HEK293 (cell line): ENCODE results near the gene FAM184A.

ENCODE experiments used
- CTCF ChIP-seq: fragments of 450-650 bp; formaldehyde crosslinking; IDR thresholded peaks from 2 replicates; pipeline ENCODE4 v1.5.1; 2016; ENCODE audit warnings: missing biosample characterization, missing genetic modification characterization
- ELK4 ChIP-seq: IDR thresholded peaks from 2 replicates; pipeline ENCODE4 v1.6.1; 2011; ENCODE audit warnings: mild to moderate bottlenecking, low read depth, low read length, borderline replicate concordance
- KLF1 ChIP-seq: fragments of 450-650 bp; formaldehyde crosslinking; IDR thresholded peaks from 2 replicates; pipeline ENCODE4 v1.5.1; 2016; ENCODE audit warnings: missing biosample characterization, missing genetic modification characterization
- MZF1 ChIP-seq: fragments of 450-650 bp; formaldehyde crosslinking; IDR thresholded peaks from 2 replicates; pipeline ENCODE4 v1.5.1; 2017; ENCODE audit warnings: missing biosample characterization, missing genetic modification characterization, borderline replicate concordance
- RBAK ChIP-seq: fragments of 450-650 bp; formaldehyde crosslinking; IDR thresholded peaks from 2 replicates; pipeline ENCODE4 v1.5.1; 2016; ENCODE audit warnings: missing biosample characterization, missing genetic modification characterization
- YY1 ChIP-seq: fragments of 450-650 bp; formaldehyde crosslinking; IDR thresholded peaks from 2 replicates; pipeline ENCODE4 v1.5.1; 2018; ENCODE audit warnings: missing biosample characterization, missing genetic modification characterization
- ZBTB11 ChIP-seq: fragments of 450-650 bp; formaldehyde crosslinking; conservative IDR thresholded peaks from 2 replicates; pipeline ENCODE4 v1.5.1; 2016; ENCODE audit warnings: low read depth, missing biosample characterization, missing genetic modification characterization
- ZBTB21 ChIP-seq: fragments of 450-650 bp; formaldehyde crosslinking; IDR thresholded peaks from 2 replicates; pipeline ENCODE4 v1.5.1; 2017; ENCODE audit warnings: missing biosample characterization, missing genetic modification characterization
- ZNF138 ChIP-seq: fragments of 450-650 bp; formaldehyde crosslinking; IDR thresholded peaks from 2 replicates; pipeline ENCODE4 v1.5.1; 2016; ENCODE audit warnings: missing biosample characterization, missing genetic modification characterization, borderline replicate concordance
- ZNF341 ChIP-seq: fragments of 450-650 bp; formaldehyde crosslinking; IDR thresholded peaks from 2 replicates; pipeline ENCODE4; 2016; ENCODE audit warnings: low read depth, missing biosample characterization, missing genetic modification characterization
- ZNF660 ChIP-seq: fragments of 450-650 bp; IDR thresholded peaks from 2 replicates; pipeline ENCODE4 v1.5.1; 2018; ENCODE audit warnings: missing biosample characterization, mild to moderate bottlenecking, missing genetic modification characterization
- ZNF76 ChIP-seq: fragments of 450-650 bp; formaldehyde crosslinking; IDR thresholded peaks from 2 replicates; pipeline ENCODE4; 2016; ENCODE audit warnings: low read depth, missing biosample characterization, missing genetic modification characterization, borderline replicate concordance

GRCh38 chr6:119012521-119012920 is 65.9 kb downstream of the FAM184A start:
- TF ChIP-seq MZF1 (tag by site-specific recombination) (no peak), RBAK (no peak), ZNF76 (no peak), YY1 (tag by site-specific recombination) (no peak), ZBTB11 (tag by site-specific recombination) (no peak), ELK4 (no peak), ZNF660 (tag by site-specific recombination) (no peak), CTCF (tag by site-specific recombination) (no peak), ZNF341 (tag by site-specific recombination) (no peak), KLF1 (no peak), ZNF138 (no peak), ZBTB21 (tag by site-specific recombination) (no peak)
